SK-N-SH (cell line): ENCODE measurements around the gene LPGAT1. TPM values are rescaled to one million over a fixed set of nuclear protein-coding genes. Genes with fewer than 3 reads are reported as not detected.

ENCODE experiments used
- CTCF ChIA-PET: fragments of 300-600, 350-600 bp; formaldehyde crosslinking; extraction: SDS; loops from one replicate; lab custom pipeline; 2021; lab: Yijun Ruan, JAX
- POLR2A ChIA-PET: fragments of 350-600 bp; sonication (Branson Sonifier 250); formaldehyde crosslinking; extraction: SDS; loops from one replicate; lab custom pipeline; 2020; ENCODE audit warnings: antibody characterized with exemption, inconsistent platforms; lab: Yijun Ruan, JAX
- DNase-seq: peaks from one replicate; pipeline ENCODE4 v3.0.0; 2012
- H2AFZ ChIP-seq: fragments of 200-600 bp; sonication (generic); 2 replicates; pipeline ENCODE4 v1.8.1; 2016; ENCODE audit warnings: antibody characterized with exemption, mild to moderate bottlenecking, low read depth
- H3F3A ChIP-seq: fragments of 200-600 bp; sonication (generic); replicated peaks from 2 replicates; pipeline ENCODE3; 2016; ENCODE audit warnings: antibody characterized with exemption, mild to moderate bottlenecking; ENCODE audit not compliant: insufficient read depth
- H3K27ac ChIP-seq, 2 experiments: fragments of 200-500 bp in 1 of 2; fragments of 200-600 bp in 1 of 2; sonication (Bioruptor generic) in 1 of 2; sonication (generic), shearing (Covaris generic) in 1 of 2; 2 replicates each; pipeline versions ENCODE4 v1.5.1 to v1.6.1; 2014 to 2016; ENCODE audit warnings: low read depth in 2 of 2, inconsistent platforms in 1 of 2, low read length in 1 of 2, mild to moderate bottlenecking in 1 of 2, mixed read lengths in 1 of 2
- H3K27me3 ChIP-seq: fragments of 200-600 bp; sonication (generic), shearing (Covaris generic); 2 replicates; pipeline ENCODE4 v1.6.1; 2016; ENCODE audit warnings: mixed run types; ENCODE audit not compliant: insufficient read depth
- H3K36me3 ChIP-seq, 2 experiments: fragments of 200-500 bp in 1 of 2; fragments of 200-600 bp in 1 of 2; sonication (Bioruptor generic) in 1 of 2; sonication (generic) in 1 of 2; replicated peaks in 1 of 2; 2 replicates each; pipeline versions ENCODE3 to v1.5.1; 2014 to 2016; ENCODE audit warnings: low read length in 1 of 2, mild to moderate bottlenecking in 1 of 2; ENCODE audit not compliant: insufficient read depth in 2 of 2, control insufficient read depth in 1 of 2
- H3K4me1 ChIP-seq, 2 experiments: fragments of 200-500 bp in 1 of 2; fragments of 200-600 bp in 1 of 2; sonication (Bioruptor generic) in 1 of 2; sonication (generic), shearing (Covaris generic) in 1 of 2; 2 replicates each; pipeline versions ENCODE4 v1.5.1 to v1.6.1; 2014 to 2016; ENCODE audit warnings: low read depth in 1 of 2, low read length in 1 of 2, mixed run types in 1 of 2; ENCODE audit not compliant: insufficient read depth in 2 of 2, control insufficient read depth in 1 of 2
- H3K4me2 ChIP-seq: fragments of 200-600 bp; sonication (generic), shearing (Covaris generic); 2 replicates; pipeline ENCODE4 v1.6.1; 2017; ENCODE audit warnings: mixed run types
- H3K4me3 ChIP-seq, 2 experiments: fragments of 200-500 bp in 1 of 2; fragments of 200-600 bp in 1 of 2; sonication (Bioruptor generic) in 1 of 2; sonication (generic), shearing (Covaris generic) in 1 of 2; 2 replicates each; pipeline versions ENCODE4 v1.5.1 to v1.8.1; 2014 to 2016; ENCODE audit warnings: low read depth in 2 of 2, inconsistent platforms in 1 of 2, low read length in 1 of 2, mild to moderate bottlenecking in 1 of 2, mixed read lengths in 1 of 2, moderate library complexity in 1 of 2
- H3K79me2 ChIP-seq: fragments of 200-600 bp; sonication (generic); 2 replicates; pipeline ENCODE4 v1.8.1; 2017; ENCODE audit warnings: mild to moderate bottlenecking; ENCODE audit not compliant: insufficient read depth
- H3K9ac ChIP-seq: fragments of 200-600 bp; sonication (generic); 2 replicates; pipeline ENCODE4 v1.6.1; 2017; ENCODE audit warnings: mixed run types
- H3K9me2 ChIP-seq: fragments of 200-600 bp; sonication (generic); 2 replicates; pipeline ENCODE4 v1.6.1; 2017; ENCODE audit warnings: mixed run types
- H3K9me3 ChIP-seq: fragments of 200-600 bp; sonication (generic); 2 replicates; pipeline ENCODE4 v1.6.1; 2017; ENCODE audit warnings: mixed run types, mild to moderate bottlenecking, moderate library complexity
- H4K20me1 ChIP-seq: fragments of 200-600 bp; sonication (generic); 2 replicates; pipeline ENCODE4 v1.6.1; 2017; ENCODE audit warnings: mild to moderate bottlenecking, mixed run types; ENCODE audit not compliant: insufficient read depth
- EP300 ChIP-seq, 2 experiments: IDR thresholded peaks; 2 replicates each; pipeline versions ENCODE4 v1.4.0 to v1.6.1; 2012; ENCODE audit warnings: borderline replicate concordance in 1 of 2, low read depth in 1 of 2, low read length in 1 of 2
- FOSL2 ChIP-seq: IDR thresholded peaks from 2 replicates; pipeline ENCODE4 v1.4.0; 2012; ENCODE audit warnings: low read depth, mild to moderate bottlenecking, moderate library complexity, borderline replicate concordance
- MEF2A ChIP-seq: IDR thresholded peaks from 2 replicates; pipeline ENCODE4 v1.4.0; 2012; ENCODE audit warnings: low read depth, borderline replicate concordance
- NRF1 ChIP-seq: IDR thresholded peaks from 2 replicates; pipeline ENCODE4 v1.6.1; 2012; ENCODE audit warnings: low read depth, mild to moderate bottlenecking, low read length
- RAD21 ChIP-seq: IDR thresholded peaks from 2 replicates; pipeline ENCODE4 v1.6.1; 2012; ENCODE audit warnings: mild to moderate bottlenecking, low read length
- RFX5 ChIP-seq: IDR thresholded peaks from 2 replicates; pipeline ENCODE4 v1.6.1; 2012; ENCODE audit warnings: mild to moderate bottlenecking, improper control_type of control experiment, low read length
- WGBS: methylation state at CpG from one replicate; pipeline ENCODE4 v1.1.6; 2017; ENCODE audit warnings: low lambda C conversion rate; 5-methylcytosine and 5-hydroxymethylcytosine counted together
- polyA plus RNA-seq, 3 experiments: library from polyadenylated mRNA; depleted of rRNA; stranded (reverse); fragments of >200 nt; gene quantifications; 2 replicates each; pipeline ENCODE4 v1.2.3, GENCODE V29; 2012
- TF ChIP-seq, protein P1 (sequence below): fragments of 200-600 bp; sonication (generic); IDR thresholded peaks from 2 replicates; pipeline ENCODE4 v1.6.1; 2017; ENCODE audit warnings: antibody characterized with exemption, mild to moderate bottlenecking, moderate library complexity
- TF ChIP-seq, protein P2 (sequence below): IDR thresholded peaks from 2 replicates; pipeline ENCODE4 v1.4.0; 2012; ENCODE audit warnings: low read depth, borderline replicate concordance
- TF ChIP-seq, protein P3 (sequence below): IDR thresholded peaks from 2 replicates; pipeline ENCODE4 v1.6.1; 2012; ENCODE audit warnings: mild to moderate bottlenecking, low read depth, low read length, moderate library complexity

Gene LPGAT1
- polyA plus RNA-seq, 1 of the 3 experiments (the other 2 are of a cell fraction) = 4.8 TPM

DNA sequence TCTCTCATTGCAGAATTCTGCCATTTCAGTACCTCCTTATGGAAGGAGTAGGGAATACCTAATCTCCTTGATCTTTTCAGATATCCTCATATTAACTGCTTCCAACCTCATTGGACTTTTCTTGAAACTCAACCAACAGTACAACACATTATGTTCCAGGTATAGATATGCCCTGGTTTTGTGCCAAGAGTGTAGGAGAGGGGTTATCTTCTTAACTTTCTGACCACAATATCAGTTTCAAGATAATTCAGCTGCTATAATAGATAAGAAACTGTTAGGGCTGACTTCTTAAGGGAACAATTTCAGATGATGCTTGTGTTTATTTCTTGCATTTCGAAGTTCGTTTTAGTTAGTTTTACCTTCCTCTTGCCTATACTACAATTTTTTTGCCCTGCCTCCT, 2.1 kb upstream of the LPGAT1 start:
- Histone ChIP-seq H3K4me2 (no peak overlapping the region), H3K9me3 (no peaks in the 10 kb centered on the region), H3K9ac (no peak overlapping the region), H3K4me1 (peaks cover 0 to 24% of the 10 kb centered on the region in 2 experiments; a peak in 2 of 4 replicates), H3K79me2 (peaks cover 11% of the 10 kb centered on the region; the same call in 1 of the 2 replicates), H3K4me3 (no peak overlapping the region), H3K27me3 (no peaks in the 10 kb centered on the region), H3K9me2 (no peaks in the 10 kb centered on the region), H4K20me1 (no peaks in the 10 kb centered on the region), H3F3A (peaks cover 7% of the 10 kb centered on the region), H3K36me3 (peaks cover 0 to 7% of the 10 kb centered on the region in 2 experiments), H3K27ac (no peak overlapping the region), H2AFZ (no peak overlapping the region)
- no peak for DNase-seq
- POLR2A ChIA-PET = no interaction called here
- WGBS = 83% methylated on average over 2 of the region's 2 CpGs
- TF ChIP-seq, protein P1, sequence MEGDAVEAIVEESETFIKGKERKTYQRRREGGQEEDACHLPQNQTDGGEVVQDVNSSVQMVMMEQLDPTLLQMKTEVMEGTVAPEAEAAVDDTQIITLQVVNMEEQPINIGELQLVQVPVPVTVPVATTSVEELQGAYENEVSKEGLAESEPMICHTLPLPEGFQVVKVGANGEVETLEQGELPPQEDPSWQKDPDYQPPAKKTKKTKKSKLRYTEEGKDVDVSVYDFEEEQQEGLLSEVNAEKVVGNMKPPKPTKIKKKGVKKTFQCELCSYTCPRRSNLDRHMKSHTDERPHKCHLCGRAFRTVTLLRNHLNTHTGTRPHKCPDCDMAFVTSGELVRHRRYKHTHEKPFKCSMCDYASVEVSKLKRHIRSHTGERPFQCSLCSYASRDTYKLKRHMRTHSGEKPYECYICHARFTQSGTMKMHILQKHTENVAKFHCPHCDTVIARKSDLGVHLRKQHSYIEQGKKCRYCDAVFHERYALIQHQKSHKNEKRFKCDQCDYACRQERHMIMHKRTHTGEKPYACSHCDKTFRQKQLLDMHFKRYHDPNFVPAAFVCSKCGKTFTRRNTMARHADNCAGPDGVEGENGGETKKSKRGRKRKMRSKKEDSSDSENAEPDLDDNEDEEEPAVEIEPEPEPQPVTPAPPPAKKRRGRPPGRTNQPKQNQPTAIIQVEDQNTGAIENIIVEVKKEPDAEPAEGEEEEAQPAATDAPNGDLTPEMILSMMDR = no peak
- TF ChIP-seq MEF2A (no peak), EP300 (IDR thresholded peaks at IDR 0.05; ENCODE audit: borderline replicate concordance in 1 of 2, low read depth in 1 of 2, low read length in 1 of 2) (no peak), NRF1 (no peak), RAD21 (no peak), RFX5 (no peak), FOSL2 (no peak)
- TF ChIP-seq, protein P2, sequence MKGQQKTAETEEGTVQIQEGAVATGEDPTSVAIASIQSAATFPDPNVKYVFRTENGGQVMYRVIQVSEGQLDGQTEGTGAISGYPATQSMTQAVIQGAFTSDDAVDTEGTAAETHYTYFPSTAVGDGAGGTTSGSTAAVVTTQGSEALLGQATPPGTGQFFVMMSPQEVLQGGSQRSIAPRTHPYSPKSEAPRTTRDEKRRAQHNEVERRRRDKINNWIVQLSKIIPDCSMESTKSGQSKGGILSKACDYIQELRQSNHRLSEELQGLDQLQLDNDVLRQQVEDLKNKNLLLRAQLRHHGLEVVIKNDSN = no peak
- TF ChIP-seq, protein P3, sequence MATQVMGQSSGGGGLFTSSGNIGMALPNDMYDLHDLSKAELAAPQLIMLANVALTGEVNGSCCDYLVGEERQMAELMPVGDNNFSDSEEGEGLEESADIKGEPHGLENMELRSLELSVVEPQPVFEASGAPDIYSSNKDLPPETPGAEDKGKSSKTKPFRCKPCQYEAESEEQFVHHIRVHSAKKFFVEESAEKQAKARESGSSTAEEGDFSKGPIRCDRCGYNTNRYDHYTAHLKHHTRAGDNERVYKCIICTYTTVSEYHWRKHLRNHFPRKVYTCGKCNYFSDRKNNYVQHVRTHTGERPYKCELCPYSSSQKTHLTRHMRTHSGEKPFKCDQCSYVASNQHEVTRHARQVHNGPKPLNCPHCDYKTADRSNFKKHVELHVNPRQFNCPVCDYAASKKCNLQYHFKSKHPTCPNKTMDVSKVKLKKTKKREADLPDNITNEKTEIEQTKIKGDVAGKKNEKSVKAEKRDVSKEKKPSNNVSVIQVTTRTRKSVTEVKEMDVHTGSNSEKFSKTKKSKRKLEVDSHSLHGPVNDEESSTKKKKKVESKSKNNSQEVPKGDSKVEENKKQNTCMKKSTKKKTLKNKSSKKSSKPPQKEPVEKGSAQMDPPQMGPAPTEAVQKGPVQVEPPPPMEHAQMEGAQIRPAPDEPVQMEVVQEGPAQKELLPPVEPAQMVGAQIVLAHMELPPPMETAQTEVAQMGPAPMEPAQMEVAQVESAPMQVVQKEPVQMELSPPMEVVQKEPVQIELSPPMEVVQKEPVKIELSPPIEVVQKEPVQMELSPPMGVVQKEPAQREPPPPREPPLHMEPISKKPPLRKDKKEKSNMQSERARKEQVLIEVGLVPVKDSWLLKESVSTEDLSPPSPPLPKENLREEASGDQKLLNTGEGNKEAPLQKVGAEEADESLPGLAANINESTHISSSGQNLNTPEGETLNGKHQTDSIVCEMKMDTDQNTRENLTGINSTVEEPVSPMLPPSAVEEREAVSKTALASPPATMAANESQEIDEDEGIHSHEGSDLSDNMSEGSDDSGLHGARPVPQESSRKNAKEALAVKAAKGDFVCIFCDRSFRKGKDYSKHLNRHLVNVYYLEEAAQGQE = no peak
- CTCF ChIA-PET = interaction anchor here (2.1 kb wide), 1 partner anchor 134 kb away, joined by 11 read pairs; no protein-coding TSS in a partner anchor
